ENCODE measurements around the gene WDR53. TPM values are rescaled to one million over a fixed set of nuclear protein-coding genes. Genes with fewer than 3 reads are reported as not detected.
"Not testable (repeated sequence)": the region's sequence is repeated elsewhere in the genome, so short reads cannot be mapped to it uniquely, and the experiment has no call there.

The WDR53 gene
- total RNA-seq, 4 donors from 2014 or later: 2.5 to 12.6 (median 5.5) TPM

DNA sequence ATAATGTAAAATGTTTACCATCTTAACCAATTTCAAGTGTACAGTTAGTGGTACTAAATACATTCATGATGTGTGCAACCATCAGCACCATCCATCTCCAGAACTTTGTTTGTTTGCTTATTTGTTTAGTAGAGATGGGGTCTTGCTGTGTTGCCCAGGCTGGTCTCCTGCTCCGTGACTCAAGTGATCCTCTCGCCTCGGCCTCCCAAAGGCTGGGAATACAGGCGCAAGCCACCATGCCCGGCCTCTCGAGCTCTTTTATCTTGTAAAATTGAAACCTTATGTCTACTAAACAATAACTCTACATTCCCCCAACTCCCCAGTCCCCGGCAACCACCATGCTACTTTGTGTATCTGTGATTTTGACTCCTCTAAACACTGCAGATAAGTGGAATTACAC lies 32.0 kb upstream of the WDR53 start:
- Histone ChIP-seq H3K9me3 (no peaks in the 10 kb centered on the region), H3K4me1 (no peaks in the 10 kb centered on the region), H3K27ac (no peak overlapping the region), H3K36me3 (no peaks in the 10 kb centered on the region), H3K27me3 (peaks cover 0 to 22% (median 0%) of the 10 kb centered on the region in 4 donors), H3K4me3 (no peak overlapping the region)
- intact Hi-C loops (cut with DNase I): no loop called here
- no peak for DNase-seq
- 88 to 89% methylated on average over 7 of the region's 7 CpGs for WGBS, 2 donors
- no peak for TF ChIP-seq POLR2A (IDR thresholded peaks at IDR 0.05)
- TF ChIP-seq, protein P1, sequence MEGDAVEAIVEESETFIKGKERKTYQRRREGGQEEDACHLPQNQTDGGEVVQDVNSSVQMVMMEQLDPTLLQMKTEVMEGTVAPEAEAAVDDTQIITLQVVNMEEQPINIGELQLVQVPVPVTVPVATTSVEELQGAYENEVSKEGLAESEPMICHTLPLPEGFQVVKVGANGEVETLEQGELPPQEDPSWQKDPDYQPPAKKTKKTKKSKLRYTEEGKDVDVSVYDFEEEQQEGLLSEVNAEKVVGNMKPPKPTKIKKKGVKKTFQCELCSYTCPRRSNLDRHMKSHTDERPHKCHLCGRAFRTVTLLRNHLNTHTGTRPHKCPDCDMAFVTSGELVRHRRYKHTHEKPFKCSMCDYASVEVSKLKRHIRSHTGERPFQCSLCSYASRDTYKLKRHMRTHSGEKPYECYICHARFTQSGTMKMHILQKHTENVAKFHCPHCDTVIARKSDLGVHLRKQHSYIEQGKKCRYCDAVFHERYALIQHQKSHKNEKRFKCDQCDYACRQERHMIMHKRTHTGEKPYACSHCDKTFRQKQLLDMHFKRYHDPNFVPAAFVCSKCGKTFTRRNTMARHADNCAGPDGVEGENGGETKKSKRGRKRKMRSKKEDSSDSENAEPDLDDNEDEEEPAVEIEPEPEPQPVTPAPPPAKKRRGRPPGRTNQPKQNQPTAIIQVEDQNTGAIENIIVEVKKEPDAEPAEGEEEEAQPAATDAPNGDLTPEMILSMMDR (IDR thresholded peaks at IDR 0.05): no peak

DNA sequence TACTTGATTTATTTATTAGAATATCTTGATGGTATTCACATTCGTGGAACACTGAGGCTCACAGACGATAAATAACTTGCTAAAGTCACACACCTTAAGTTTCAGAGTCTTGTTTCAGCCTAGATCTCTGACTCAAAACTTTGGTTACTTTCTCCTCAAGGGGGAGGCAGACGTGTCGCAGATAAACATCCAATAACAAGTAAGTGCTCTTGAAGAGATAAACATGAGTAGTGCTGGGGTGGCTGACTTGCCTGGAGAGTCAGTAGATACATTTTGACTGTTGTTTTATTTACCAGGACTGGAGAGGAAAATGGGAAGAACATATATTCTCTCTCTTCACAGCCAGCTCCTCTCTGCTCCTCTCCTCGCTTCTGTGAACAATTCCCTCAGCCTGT lies 31.4 kb upstream of the WDR53 start:
- intact Hi-C loops (cut with DNase I): no loop called here
- Histone ChIP-seq H3K4me3 (no peak overlapping the region), H3K9me3 (no peaks in the 10 kb centered on the region), H3K27me3 (peaks cover 0 to 22% (median 0%) of the 10 kb centered on the region in 4 donors), H3K36me3 (no peaks in the 10 kb centered on the region), H3K4me1 (no peaks in the 10 kb centered on the region), H3K27ac (no peak overlapping the region)
- no peak for TF ChIP-seq POLR2A (IDR thresholded peaks at IDR 0.05)
- TF ChIP-seq, protein P1 (IDR thresholded peaks at IDR 0.05): no peak
- DNase-seq: no peak
- 56 to 87% methylated on average over 5 of the region's 5 CpGs for WGBS, 2 donors

DNA sequence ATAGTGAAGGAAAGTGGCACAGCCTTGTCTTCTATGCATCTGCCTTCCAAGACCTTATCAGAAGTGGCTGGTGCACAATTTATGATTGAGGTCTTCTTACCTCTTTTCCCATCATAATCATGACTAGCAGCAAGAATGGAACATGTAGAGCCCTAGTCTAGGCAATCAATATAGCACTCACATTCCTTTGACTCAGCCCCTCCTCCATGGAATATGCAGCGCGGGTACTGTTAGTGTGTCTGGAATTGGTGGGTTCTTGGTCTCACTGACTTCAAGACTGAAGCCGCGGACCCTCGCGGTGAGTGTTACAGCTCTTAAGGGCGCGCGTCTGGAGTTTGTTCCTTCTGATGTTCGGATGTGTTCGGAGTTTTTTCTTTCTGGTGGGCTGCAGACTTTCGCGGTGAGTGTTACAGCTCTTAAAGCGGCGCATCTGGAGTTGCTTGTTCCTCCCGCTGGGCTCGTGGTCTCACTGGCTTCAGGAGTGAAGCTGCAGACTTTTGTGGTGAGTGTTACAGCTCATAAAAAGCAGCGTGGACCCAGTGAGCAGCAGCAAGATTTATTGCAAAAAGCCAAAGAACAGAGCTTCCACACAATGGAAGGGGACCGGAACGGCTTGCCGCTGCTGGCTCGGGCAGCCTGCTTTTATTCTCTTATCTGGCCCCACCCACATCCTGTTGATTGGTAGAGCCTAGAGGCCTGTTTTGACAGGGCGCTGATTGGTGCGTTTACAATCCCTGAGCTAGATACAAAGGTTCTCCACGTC lies 29.8 kb upstream of the WDR53 start:
- intact Hi-C loops (cut with DNase I); H3K36me3 ChIP-seq; DNase-seq; H3K27ac ChIP-seq; H3K9me3 ChIP-seq; H3K4me1 ChIP-seq; H3K4me3 ChIP-seq: not testable (repeated sequence)
- WGBS, 2 donors: 68 to 76% methylated on average over 16 to 22 of the region's 25 CpGs
- peaks cover 0 to 21% (median 0%) of the 10 kb centered on the region in 4 donors for H3K27me3 ChIP-seq

DNA sequence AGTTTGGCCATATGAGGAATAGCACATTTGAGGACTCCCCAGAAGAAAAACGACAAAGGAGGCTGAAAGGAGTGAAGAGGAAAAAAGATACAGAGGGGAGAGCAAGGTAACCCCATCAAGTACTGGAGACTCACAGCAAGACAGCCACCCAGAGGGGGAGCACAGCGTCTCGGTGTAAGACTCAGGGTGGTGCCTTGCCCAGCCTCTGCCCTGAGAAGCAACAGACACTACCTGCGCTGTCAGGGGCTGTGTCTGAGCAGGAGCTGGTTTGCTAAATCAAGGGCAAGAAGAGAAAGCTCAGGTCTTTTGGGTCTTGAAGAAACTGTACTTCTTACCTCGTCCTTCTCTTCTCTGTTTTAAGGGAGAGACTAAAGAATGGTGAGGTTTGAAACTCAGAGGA lies 28.0 kb upstream of the WDR53 start:
- Histone ChIP-seq H3K27ac (no peak overlapping the region), H3K27me3 (peaks cover 0 to 21% (median 0%) of the 10 kb centered on the region in 4 donors), H3K4me3 (no peak overlapping the region), H3K36me3 (no peaks in the 10 kb centered on the region), H3K4me1 (no peaks in the 10 kb centered on the region), H3K9me3 (no peaks in the 10 kb centered on the region)
- TF ChIP-seq, protein P1 (IDR thresholded peaks at IDR 0.05): no peak
- TF ChIP-seq POLR2A (IDR thresholded peaks at IDR 0.05): no peak
- 40 to 44% methylated on average over 5 of the region's 5 CpGs for WGBS, 2 donors
- no peak for DNase-seq
- intact Hi-C loops (cut with DNase I): no loop called here

DNA sequence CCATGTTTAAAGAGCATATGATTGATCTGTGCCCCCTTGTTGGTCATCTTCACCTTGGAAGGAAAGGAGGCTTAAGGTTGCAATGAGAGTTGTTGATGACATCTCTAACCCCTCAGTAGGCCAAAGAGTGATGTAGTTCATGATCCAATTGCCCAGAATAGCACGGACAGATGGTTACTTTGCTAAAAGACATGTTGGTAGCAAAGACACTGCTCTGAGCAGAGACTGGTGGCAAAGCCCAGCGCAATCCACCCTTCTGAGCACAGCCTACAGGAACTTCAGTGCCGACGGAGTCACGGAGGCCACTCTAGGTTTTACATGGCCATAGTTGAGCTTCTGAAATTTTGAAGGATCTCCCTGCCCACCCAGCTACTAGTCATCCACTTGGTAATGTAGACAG lies 21.9 kb upstream of the WDR53 start:
- Histone ChIP-seq H3K27me3 (peaks cover 0 to 9% (median 0%) of the 10 kb centered on the region in 4 donors), H3K36me3 (peaks cover 0 to 25% (median 0%) of the 10 kb centered on the region in 3 donors), H3K27ac (no peak overlapping the region), H3K4me3 (no peak overlapping the region), H3K4me1 (no peaks in the 10 kb centered on the region), H3K9me3 (no peaks in the 10 kb centered on the region)
- WGBS, 2 donors: 86 to 88% methylated on average over 4 to 5 of the region's 5 CpGs
- DNase-seq: no peak
- TF ChIP-seq POLR2A (IDR thresholded peaks at IDR 0.05): no peak
- TF ChIP-seq, protein P1 (IDR thresholded peaks at IDR 0.05): no peak
- intact Hi-C loops (cut with DNase I): no loop called here
